BLaER1 treated with 17β-estradiol and CSF1 and Interleukin-3, amounts not matched to agents 10 nM and 100 nM (cell line): Measurements from ENCODE around the gene PIAS4.

Experiments
- H3K27ac ChIP-seq, 11 experiments: shearing (Covaris generic); formaldehyde crosslinking; 2 replicates each; pipeline ENCODE4 v1.8.1; 2022
- H3K27me3 ChIP-seq, 11 experiments: shearing (Covaris generic); formaldehyde crosslinking; 2 replicates each; pipeline ENCODE4 v1.8.1; 2022
- H3K36me3 ChIP-seq, 11 experiments: shearing (Covaris generic); formaldehyde crosslinking; 2 replicates each; pipeline ENCODE4 v1.8.1; 2022
- H3K4me1 ChIP-seq, 10 experiments: shearing (Covaris generic); formaldehyde crosslinking; 2 replicates each; pipeline ENCODE4 v1.8.1; 2022
- H3K4me2 ChIP-seq, 11 experiments: shearing (Covaris generic); formaldehyde crosslinking; 2 replicates each; pipeline ENCODE4 v1.8.1; 2022
- H3K4me3 ChIP-seq, 10 experiments: shearing (Covaris generic); formaldehyde crosslinking; 2 replicates each; pipeline ENCODE4 v1.8.1; 2022
- H3K9ac ChIP-seq, 11 experiments: shearing (Covaris generic); formaldehyde crosslinking; 2 replicates each; pipeline ENCODE4 v1.8.1; 2022
- H3K9me3 ChIP-seq, 11 experiments: shearing (Covaris generic); formaldehyde crosslinking; replicated peaks in 1 of 11; 2 replicates each; pipeline ENCODE4 v1.8.1; 2022
- H4K20me1 ChIP-seq, 11 experiments: shearing (Covaris generic); formaldehyde crosslinking; 2 replicates each; pipeline ENCODE4 v1.8.1; 2022
- Cebpa-rat ChIP-seq, 11 experiments: shearing (Covaris generic); IDR thresholded peaks; 2 replicates each; pipeline ENCODE4 v1.8.1; 2022

Gene PIAS4

GRCh38 chr19:4065430-4066175 lies 58.1 kb downstream of the PIAS4 start:
- no peaks in the 10 kb centered on the region for H3K27me3 ChIP-seq
- H3K36me3 ChIP-seq: peaks cover 16 to 42% (median 39%) of the 10 kb centered on the region in 11 experiments; a peak in 21 of 22 replicates
- H3K4me2 ChIP-seq: peak overlapping the region in 1 of 11 experiments; percentile 99; a peak in 1 of 22 replicates
- peak overlapping the region; percentile 83 to 99 (median 97); a peak in 21 of 22 replicates for H3K27ac ChIP-seq
- peak overlapping the region; percentile 91 to 99 (median 95) for H3K4me3 ChIP-seq
- H3K9ac ChIP-seq: peak overlapping the region; percentile 92 to 100 (median 96)
- TF ChIP-seq Cebpa-rat (IDR thresholded peaks at IDR 0.05): no peak
- peaks cover 44 to 46% (median 45%) of the 10 kb centered on the region in 11 experiments for H4K20me1 ChIP-seq
- peaks cover 53 to 62% (median 57%) of the 10 kb centered on the region in 10 experiments for H3K4me1 ChIP-seq
- H3K9me3 ChIP-seq: no peaks in the 10 kb centered on the region

- Histone ChIP-seq H3K4me1 (peaks cover 47 to 56% (median 51%) of the 10 kb centered on the region in 10 experiments), H4K20me1 (peaks cover 38 to 41% (median 39%) of the 10 kb centered on the region in 11 experiments), H3K4me2 (peak overlapping the region in 9 of 11 experiments; percentile 14 to 97 (median 63); a peak in 15 of 22 replicates), H3K9ac (peak overlapping the region; percentile 90 to 96 (median 95)), H3K9me3 (no peaks in the 10 kb centered on the region), H3K4me3 (peak overlapping the region; percentile 83 to 96 (median 90)), H3K27me3 (no peaks in the 10 kb centered on the region), H3K27ac (peak overlapping the region; percentile 86 to 96 (median 91)), H3K36me3 (peaks cover 16 to 37% (median 33%) of the 10 kb centered on the region in 11 experiments; a peak in 21 of 22 replicates)
- TF ChIP-seq Cebpa-rat (IDR thresholded peaks at IDR 0.05): no peak
Observed at GRCh38 chr19:4066176-4066606, 58.7 kb downstream of the PIAS4 start.

GRCh38 chr19:4066682-4067395 lies 59.3 kb downstream of the PIAS4 start, which contains the start of gene ZBTB7A:
Gene ZBTB7A (minus strand): TSS chr19:4066899. CDS start chr19:4055232, 11,667 bp downstream.
- H3K4me2 ChIP-seq: peak within 1 kb of the TSS; percentile 78 to 97 (median 91)
- peak within 1 kb of the TSS; percentile 83 to 96 (median 90) for H3K4me3 ChIP-seq
- no peak for TF ChIP-seq Cebpa-rat (IDR thresholded peaks at IDR 0.05)
- peak within 1 kb of the TSS; percentile 86 to 96 (median 91) for H3K27ac ChIP-seq
- H3K27me3 ChIP-seq: no peaks in the 10 kb centered on the region
- peaks cover 41 to 50% (median 45%) of the 10 kb centered on the region in 10 experiments for H3K4me1 ChIP-seq
- H4K20me1 ChIP-seq: peaks cover 32 to 34% (median 33%) of the 10 kb centered on the region in 11 experiments
- H3K9ac ChIP-seq: peak within 1 kb of the TSS; percentile 90 to 100 (median 96)
- peaks cover 16 to 30% (median 27%) of the 10 kb centered on the region in 11 experiments; a peak in 21 of 22 replicates for H3K36me3 ChIP-seq
- no peaks in the 10 kb centered on the region for H3K9me3 ChIP-seq

GRCh38 chr19:4067396-4068046 lies 60.0 kb downstream of the PIAS4 start:
- TF ChIP-seq Cebpa-rat (IDR thresholded peaks at IDR 0.05): no peak
- Histone ChIP-seq H3K9ac (peak overlapping the region; percentile 90 to 96 (median 95)), H3K27me3 (no peaks in the 10 kb centered on the region), H3K4me3 (peak overlapping the region; percentile 83 to 96 (median 90)), H3K9me3 (no peaks in the 10 kb centered on the region), H3K36me3 (peaks cover 10 to 23% (median 21%) of the 10 kb centered on the region in 11 experiments; a peak in 21 of 22 replicates), H3K4me2 (peak overlapping the region; percentile 78 to 97 (median 91)), H3K27ac (peak overlapping the region; percentile 76 to 96 (median 91)), H3K4me1 (peaks cover 35 to 50% (median 38%) of the 10 kb centered on the region in 10 experiments), H4K20me1 (peaks cover 25 to 27% (median 26%) of the 10 kb centered on the region in 11 experiments)

GRCh38 chr19:4068047-4068966 lies 60.8 kb downstream of the PIAS4 start:
- Histone ChIP-seq H3K4me3 (peak overlapping the region; percentile 83 to 96 (median 90)), H3K4me1 (peaks cover 27 to 50% (median 33%) of the 10 kb centered on the region in 10 experiments), H3K9me3 (no peaks in the 10 kb centered on the region), H3K36me3 (peaks cover 3 to 15% (median 13%) of the 10 kb centered on the region in 11 experiments; a peak in 20 of 22 replicates), H3K4me2 (peak overlapping the region; percentile 78 to 97 (median 91)), H3K9ac (peak overlapping the region; percentile 90 to 96 (median 95)), H3K27ac (peak overlapping the region; percentile 76 to 96 (median 91); a peak in 20 of 22 replicates), H4K20me1 (peaks cover 17 to 19% (median 18%) of the 10 kb centered on the region in 11 experiments), H3K27me3 (no peaks in the 10 kb centered on the region)
- no peak for TF ChIP-seq Cebpa-rat (IDR thresholded peaks at IDR 0.05)

GRCh38 chr19:4069331-4069959 lies 61.9 kb downstream of the PIAS4 start:
- peak overlapping the region; percentile 78 to 97 (median 91) for H3K4me2 ChIP-seq

GRCh38 chr19:4071610-4072009 lies 64.1 kb downstream of the PIAS4 start:
- no peak for TF ChIP-seq Cebpa-rat (IDR thresholded peaks at IDR 0.05)

More at GRCh38 chr19:4069331-4069959, 61.9 kb downstream of the PIAS4 start:
- peaks cover 5 to 8% (median 6%) of the 10 kb centered on the region in 11 experiments for H4K20me1 ChIP-seq
- H3K4me1 ChIP-seq: peaks cover 26 to 55% (median 33%) of the 10 kb centered on the region in 10 experiments
- no peaks in the 10 kb centered on the region for H3K9me3 ChIP-seq
- H3K27me3 ChIP-seq: no peaks in the 10 kb centered on the region
- peak overlapping the region in 4 of 11 experiments; percentile 19 to 60 (median 32); a peak in 6 of 22 replicates for H3K27ac ChIP-seq
- peak overlapping the region in 5 of 10 experiments; percentile 39 to 96 (median 90); a peak in 7 of 20 replicates for H3K4me3 ChIP-seq
- peaks cover 0 to 4% (median 2%) of the 10 kb centered on the region in 11 experiments; a peak in 10 of 22 replicates for H3K36me3 ChIP-seq
- H3K9ac ChIP-seq: peak overlapping the region in 8 of 11 experiments; percentile 2 to 96 (median 62); a peak in 4 of 22 replicates
- TF ChIP-seq Cebpa-rat (IDR thresholded peaks at IDR 0.05): no peak

More at GRCh38 chr19:4071610-4072009, 64.1 kb downstream of the PIAS4 start:
- Histone ChIP-seq H3K4me2 (no peak overlapping the region), H3K27ac (no peak overlapping the region), H3K27me3 (no peaks in the 10 kb centered on the region), H3K4me1 (peaks cover 43 to 77% (median 55%) of the 10 kb centered on the region in 10 experiments), H4K20me1 (no peaks in the 10 kb centered on the region), H3K4me3 (no peak overlapping the region), H3K36me3 (no peaks in the 10 kb centered on the region), H3K9me3 (no peaks in the 10 kb centered on the region), H3K9ac (no peak overlapping the region)
